AG08396 (cell line): Measurements from ENCODE around the gene SYN1.

ENCODE experiments used
- DNase-seq: peaks from one replicate; pipeline ENCODE4 v3.0.0; 2012; ENCODE audit warnings: low spot score, mixed read lengths

SYN1 gene

DNA sequence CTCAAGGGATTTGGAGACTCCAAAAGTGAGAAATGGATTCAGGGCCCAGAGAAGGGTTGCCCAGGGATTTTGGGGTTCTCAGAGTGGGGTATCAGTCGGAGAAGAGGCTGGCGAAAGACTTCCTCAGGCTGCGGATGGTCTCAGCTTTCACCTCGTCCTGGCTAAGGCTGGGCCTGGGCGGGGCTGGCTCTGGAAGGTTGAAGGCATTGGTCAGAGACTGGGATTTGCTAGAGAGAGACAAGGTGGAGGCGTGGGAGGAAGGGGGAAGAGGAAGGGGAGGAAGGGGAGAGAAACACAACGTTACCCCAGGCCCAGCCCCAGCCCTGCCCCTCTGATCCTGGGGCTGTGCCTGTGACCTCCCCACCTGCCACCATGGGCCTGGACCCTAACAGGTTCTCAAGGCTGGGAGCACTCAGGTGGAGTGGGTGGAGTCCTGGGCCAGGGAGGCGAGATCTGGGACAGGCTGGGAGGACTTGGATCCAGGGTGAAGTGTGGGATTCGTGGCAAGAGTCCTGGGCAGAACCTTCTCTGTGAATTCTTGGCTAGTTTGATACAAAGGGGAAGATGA, 46.8 kb downstream of the SYN1 start:
- no peak for DNase-seq

DNA sequence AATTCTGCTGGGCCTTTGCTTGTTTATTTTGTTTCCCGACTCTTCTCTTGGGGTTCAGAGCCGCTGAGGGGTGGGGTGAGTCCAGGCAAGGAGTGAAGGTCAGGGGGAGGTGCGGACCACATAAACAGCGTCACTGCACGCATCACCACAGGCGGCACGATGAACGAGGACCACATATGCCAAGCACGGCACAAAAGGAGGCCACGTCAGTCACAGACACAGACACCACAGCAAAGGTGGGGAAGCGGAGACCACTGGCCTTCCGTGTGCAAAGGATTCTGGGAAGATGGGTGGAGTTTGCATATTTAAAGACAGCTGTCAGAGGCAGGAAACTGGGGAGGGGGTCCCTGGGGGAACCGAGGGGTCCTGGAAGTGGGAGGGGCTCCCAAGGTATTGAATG, 47.8 kb downstream of the SYN1 start:
- DNase-seq: no peak

DNA sequence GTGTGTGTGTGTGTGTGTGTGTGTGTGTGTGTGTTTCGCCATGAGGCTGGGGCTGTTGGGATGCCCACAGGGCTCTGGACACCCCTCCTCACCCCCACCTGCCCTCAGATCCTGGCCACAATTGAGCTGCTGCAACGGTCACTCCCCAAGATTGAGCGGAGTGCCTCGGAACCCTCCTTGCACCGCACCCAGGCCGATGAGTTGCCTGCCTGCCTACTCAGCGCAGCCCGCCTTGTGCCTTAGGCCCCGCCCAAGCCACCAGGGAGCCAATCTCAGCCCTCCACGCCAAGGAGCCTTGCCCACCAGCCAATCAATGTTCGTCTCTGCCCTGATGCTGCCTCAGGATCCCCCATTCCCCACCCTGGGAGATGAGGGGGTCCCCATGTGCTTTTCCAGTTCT, 48.4 kb downstream of the SYN1 start:
- no peak for DNase-seq

DNA sequence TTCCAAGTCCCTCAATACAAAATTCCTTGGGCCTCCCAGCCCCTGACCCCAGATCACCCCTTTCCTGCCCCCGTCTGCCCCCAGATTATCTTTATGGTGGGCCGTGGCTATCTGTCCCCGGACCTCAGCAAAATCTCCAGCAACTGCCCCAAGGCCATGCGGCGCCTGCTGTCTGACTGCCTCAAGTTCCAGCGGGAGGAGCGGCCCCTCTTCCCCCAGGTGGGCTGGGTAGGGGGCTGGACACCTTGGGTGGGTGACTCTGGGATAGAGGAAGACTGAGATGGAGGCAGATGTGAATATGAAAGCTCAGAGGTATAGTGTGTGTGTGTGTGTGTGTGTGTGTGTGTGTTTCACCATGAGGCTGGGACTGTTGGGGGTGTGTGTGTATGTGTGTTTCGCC, 48.9 kb downstream of the SYN1 start:
- DNase-seq: no peak

DNA sequence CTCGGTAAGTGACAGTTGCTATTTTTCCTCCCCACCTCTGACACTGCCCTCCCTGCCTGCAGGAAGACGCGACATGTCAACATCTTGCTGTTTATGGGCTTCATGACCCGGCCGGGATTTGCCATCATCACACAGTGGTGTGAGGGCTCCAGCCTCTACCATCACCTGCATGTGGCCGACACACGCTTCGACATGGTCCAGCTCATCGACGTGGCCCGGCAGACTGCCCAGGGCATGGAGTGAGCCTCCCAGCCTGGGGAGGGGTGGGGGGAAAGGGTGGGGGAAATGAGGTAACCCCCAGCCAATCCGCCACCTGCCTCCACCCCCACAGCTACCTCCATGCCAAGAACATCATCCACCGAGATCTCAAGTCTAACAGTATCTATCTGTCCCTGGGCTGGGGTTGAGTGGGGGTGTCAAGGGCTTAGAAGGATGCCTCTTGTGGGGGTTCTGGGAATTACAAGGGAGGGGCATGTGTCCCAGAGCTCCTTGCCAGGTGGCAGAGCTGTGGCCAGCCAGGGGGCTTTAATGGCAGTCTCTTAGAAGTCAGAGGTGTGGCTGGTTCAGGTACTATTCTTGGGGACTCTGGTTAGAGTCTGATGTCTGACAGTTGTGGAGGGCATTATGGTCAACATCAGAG, 50.9 kb downstream of the SYN1 start:
- DNase-seq: peak; percentile 12

DNA sequence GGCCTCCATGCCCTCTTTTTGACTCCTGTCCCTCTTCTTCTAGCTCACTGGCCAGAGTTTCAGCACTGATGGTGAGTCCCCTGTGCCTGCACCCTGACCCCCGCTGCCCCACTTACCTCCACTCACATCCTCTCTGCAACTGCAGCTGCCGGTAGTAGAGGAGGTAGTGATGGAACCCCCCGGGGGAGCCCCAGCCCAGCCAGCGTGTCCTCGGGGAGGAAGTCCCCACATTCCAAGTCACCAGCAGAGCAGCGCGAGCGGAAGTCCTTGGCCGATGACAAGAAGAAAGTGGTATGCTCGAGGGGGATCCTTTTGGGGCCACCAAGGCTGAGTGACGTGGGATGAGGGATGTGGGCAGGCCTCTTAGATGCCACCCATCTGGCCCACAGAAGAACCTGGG, 52.8 kb downstream of the SYN1 start:
- DNase-seq: no peak

DNA sequence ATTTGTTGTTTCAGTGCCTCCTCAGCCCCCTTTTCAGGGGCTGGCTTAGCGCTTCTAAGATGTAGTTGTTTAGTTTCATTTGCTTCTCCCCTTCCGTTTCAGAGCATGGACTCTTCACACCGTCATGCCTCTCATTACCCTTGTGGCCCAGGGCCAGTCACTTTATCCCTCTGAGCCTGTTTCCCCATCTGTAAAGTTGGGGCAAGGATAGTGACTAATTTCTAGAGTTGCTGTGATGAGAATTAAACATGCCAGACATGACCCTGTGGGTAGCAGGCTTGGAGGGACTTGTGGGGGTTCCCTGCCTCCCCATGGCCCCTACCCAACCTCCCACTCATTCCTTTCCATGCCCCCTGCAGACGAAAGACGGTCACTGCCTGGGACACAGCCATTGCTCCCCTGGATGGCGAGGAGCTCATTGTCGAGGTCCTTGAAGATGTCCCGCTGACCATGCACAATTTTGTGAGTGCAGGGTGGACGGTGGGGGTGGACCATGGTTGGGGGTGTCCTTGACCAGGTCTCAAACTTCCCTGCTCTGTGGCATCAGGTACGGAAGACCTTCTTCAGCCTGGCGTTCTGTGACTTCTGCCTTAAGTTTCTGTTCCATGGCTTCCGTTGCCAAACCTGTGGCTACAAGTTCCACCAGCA, 55.1 kb downstream of the SYN1 start:
- DNase-seq: no peak

DNA sequence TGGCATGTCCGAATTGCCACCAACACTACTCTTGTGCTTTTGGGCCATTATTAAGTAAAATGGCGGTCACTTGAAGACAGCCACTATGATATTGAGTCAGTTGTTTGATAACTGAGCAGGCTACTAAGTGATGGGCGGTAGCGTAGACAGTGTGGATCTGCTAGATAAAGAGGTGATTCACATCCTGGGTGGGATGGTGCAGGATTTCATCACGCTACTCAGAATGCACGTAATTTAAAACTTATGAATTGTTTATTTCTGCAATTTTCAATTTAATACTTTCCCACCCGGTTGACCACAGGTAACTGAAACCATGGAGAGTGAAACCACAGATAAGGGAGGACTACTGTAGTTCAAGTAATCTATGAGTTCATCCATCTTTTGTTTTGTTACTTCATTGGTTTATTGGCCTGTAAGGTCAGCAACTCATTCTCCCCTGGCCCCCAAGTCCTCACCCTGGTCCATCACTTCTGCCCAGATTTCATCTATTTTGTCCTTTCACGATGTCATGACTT, 55.8 kb downstream of the SYN1 start:
- no peak for DNase-seq

DNA sequence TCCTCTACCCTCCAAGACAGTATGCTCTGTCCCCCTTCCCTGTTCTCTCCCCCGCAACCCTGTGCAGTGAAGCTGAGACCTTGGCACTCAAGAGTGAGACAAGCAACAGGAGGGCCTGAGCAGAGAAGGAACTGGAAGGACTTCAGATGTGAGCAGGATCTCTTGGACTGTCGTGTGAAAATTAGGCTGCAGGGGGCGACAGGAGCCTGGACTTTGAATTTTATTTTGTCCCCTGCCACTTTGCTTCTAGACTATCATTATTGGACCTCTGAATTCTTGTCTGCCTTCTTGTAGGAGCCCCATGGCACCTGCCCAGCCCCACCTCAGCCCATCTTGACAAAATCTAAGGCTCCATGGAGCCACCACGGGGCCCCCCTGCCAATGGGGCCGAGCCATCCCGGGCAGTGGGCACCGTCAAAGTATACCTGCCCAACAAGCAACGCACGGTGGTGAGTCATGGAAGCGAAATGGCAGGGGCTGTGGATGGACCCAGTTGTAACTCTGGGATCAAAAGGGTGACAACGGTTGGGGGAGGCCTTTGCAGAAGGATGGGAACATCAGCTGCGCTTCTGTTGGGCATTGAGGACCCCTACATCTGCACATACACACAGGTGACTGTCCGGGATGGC, 56.9 kb downstream of the SYN1 start:
- peak; percentile 25 for DNase-seq

DNA sequence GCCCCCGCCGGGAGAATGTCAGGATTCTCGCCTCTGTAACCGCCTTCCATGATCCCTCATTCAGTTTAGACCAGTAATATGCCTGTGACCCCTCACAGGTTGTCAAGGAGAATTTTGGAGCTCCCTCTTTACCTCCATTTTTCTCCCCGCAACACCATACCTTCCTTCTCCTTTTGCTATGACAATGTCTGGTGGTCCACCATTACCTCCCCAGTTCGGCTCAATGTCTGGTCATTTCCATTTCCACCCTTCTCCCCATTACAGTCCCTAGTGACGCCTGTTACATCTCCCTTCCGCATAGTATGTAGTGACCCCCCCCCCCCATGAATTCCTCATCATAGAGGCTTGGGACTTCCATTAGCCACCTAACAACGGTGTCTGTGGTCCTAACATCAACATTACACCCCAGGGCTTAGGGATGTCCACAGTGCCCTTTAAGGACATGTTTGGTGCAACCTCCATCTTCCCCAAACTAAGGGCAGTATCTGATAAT, 58.0 kb downstream of the SYN1 start:
- DNase-seq: peak; percentile 8

DNA sequence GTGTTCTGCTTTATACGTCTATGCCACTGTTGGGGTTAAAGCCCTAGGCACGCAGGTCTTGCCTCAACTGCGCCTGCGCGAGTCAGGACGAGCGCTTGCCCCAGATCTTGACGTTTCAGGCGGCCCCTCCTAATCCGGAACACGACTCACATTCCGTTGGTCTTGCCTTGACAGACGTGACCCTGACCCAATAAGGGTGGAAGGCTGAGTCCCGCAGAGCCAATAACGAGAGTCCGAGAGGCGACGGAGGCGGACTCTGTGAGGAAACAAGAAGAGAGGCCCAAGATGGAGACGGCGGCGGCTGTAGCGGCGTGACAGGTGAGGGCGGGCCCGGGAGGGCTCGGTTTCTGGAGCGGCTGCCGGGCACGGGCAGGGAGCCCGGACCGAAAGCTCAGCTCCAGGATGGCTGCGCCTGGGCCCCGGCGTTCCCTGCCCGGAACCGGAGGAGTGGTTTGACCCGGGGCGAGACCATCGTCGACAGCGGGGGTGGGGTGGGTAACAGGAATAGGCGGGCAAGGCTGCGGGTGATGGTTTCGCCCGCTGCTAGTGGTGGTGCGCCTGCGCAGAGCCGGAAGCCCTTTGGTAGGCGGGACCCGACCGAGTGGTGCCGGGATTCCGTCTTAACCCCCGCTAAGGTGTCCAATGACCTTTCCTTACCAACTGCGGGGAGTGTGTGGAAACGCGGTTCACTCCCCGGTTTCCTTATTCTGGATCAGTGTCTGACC, 58.6 kb downstream of the SYN1 start, which contains the start of gene ARAF:
Gene ARAF (plus strand): TSS at position 272 of the 725 bp plus-strand sequence. CDS start 1,763 bp downstream, outside the sequence.
- peak; percentile 92 for DNase-seq

DNA sequence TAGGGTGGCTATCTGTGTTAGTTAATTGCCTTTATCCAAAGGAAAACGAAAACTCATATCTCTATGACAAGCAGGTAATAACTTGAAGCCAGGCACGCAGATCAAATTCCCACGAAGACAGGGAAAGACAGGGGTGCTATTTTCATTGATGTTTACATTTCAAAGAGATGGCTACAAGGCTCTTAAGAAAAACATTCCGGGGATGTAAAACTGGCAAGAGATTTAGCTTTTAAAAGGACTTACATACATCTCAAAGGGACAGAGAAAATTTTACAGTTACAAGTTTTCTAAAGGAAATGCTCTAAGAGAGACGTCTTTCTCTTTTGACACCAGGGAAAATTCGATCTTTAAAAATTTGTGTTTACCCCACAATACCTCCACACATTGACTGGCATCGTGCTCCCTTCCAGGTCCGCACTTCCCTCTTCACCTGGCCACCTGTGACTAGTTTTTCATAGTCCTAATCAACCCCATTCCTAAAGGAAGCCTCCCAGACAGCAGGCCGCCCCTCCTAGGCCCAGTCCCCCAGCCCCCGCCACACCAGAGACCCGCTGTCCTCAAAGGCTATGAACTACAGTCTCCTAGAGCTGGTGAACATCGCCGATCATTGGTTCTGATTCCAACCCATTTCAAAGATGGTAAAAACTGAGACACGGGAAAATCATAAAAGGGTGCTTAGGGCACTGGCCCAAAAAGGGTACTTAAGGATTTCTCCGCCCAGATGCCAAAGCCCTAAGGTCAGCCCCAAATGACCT, 59.3 kb downstream of the SYN1 start:
- no peak for DNase-seq

DNA sequence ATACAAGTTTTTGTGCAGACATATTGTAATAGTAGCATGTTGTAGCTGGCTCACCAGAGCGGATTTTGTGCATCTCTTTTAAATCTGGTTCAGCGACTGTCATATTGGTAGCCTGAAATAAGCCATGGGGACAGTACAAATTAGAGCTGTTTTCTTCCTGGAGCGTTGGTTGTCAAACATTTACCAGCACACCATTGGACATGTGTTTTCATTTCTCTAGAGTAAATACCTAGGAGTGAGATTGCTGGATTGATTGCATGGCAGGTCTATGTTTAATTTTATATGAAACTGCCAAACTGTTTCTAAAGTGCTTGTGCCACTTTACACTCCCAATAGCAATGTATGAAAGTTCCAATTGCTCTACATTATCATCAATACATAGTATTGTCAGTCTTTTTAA, 61.2 kb downstream of the SYN1 start:
- no peak for DNase-seq

DNA sequence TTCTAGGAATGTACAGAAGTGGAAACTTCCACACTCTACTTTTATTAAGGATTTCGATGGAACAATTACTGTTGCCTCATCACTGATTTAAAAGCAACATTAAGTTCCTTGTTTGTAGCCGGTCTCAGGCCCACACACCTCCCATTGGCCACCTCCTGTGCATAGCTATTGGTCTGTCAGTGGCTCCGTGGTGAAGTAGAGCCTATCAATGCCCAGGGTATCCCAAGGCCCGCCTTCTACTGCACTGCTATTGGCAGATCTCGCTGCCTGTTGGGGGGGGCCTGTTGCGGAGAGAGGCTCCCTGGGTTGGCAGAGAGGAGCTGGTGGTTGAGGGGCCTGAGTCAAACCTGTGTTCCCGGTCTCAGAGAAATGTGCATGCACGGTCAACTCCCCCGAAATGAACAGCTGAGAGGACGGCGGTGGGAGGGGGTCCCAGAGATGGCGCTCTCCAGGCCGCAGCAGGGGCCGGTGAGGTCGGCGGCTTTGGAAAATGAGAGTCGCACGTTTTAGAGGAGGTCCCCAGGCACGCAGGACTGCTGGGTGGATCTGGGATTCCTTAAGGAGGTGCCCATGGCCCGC, 63.5 kb downstream of the SYN1 start:
- peak; percentile 83 for DNase-seq

DNA sequence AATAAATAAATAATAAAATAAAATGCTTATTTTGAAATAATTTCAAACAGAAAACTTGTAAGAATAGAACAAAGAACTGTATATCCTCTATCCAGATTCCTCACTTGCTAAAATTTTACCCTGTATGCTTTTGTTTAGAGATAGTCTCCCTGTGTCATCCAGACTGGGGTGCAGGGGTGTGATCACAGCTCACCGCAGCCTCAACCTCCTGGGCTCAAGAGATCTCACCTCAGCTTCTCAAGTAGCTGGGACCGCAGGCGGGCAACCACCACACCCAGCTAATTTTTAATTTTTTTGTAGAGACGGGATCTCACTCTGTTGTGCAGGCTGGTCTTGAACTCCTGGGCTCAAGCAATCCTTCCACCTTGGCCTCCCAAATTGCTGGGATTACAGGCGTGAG, 76.2 kb downstream of the SYN1 start:
- no peak for DNase-seq

DNA sequence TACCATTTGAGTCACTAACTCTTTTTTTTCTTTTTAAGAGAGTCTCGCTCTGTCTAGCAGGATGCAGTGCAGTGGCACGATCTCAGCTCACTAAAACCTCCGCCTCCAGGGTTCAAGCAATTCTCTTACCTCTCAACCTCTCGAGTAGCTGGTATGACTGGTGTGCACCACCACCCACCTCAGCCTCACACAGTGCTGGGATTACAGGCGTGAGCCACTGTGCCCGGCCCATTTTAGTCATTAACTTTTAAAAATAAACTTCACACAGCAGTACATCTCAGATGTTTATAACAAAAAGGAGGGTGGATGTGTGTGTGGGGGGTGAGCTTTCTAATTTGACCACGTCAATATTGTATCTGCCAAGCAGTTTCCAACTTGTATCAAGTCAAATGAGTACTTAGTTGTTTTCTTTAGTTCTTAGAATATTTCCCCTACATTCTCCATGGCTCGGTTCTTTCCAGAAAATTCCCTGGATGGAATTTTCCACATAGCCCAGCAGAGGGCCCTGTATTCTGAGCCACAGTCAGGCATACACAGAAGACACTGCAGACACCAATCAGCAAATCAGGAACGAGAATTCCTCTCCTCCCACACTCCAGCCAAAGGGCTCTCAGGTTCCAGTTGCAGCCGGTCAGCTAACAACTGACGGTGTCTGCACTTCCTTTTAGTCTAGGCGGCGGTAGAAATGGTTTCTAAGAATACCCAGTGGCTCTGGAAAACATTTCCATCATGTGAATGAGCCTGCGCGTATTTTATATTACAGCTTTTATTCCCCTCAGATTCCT, 78.7 kb downstream of the SYN1 start:
- peak; percentile 89 for DNase-seq

DNA sequence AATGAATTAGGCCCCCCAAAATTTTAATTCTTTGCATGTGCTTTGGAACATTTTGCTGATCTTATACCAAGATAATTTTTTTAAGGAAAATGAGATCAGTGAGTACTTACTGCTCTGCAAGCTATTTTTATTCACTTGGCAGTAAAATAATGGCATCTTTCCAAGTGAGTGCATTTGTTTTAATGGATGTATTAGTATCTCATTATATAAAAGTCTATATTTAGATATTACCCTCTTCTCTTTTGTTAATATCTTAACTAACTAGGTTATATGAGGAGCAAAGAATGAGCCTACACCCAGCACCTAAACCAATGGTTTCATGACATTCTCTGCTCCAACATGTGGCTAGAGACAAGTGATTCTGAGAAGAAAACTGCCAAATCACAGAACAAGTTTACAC, 79.8 kb downstream of the SYN1 start:
- no peak for DNase-seq

DNA sequence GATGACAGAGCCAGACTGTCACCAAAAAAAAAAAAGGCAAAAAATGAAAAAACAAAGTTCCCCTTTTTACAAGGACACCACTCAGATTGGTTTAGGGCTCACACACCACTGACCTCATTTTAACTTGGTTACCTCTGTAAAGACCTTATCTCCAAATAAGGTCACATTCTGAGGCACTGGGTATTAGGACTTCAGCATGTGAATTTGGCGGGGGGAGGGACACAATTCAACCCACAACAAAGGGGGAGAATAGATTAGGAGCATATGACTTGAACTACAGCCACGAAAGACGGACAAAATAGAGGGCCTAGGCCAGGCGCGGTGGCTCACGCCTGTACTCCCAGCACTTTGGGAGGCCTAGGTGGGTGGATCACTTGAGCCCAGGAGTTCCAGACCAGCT, 89.6 kb downstream of the SYN1 start:
- no peak for DNase-seq

DNA sequence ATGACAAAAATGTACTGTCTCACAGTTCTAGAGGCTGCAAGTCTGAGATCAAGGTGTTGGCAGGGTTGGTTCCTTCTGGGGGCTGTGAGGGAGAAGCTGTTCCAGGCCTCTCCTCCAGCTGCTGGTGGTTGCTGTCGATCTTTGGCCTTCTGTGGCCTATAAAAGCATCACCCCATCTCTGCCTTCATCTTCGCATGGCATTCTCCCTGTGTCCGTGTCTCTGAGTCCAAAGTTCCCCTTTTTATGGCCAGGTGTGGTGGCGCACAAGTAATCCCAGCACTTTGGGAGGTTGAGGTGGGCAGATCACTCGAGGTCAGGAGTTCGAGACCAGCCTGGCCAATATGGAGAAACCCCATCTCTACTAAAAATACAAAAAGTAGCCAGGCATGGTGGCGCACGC, 90.1 kb downstream of the SYN1 start:
- no peak for DNase-seq

DNA sequence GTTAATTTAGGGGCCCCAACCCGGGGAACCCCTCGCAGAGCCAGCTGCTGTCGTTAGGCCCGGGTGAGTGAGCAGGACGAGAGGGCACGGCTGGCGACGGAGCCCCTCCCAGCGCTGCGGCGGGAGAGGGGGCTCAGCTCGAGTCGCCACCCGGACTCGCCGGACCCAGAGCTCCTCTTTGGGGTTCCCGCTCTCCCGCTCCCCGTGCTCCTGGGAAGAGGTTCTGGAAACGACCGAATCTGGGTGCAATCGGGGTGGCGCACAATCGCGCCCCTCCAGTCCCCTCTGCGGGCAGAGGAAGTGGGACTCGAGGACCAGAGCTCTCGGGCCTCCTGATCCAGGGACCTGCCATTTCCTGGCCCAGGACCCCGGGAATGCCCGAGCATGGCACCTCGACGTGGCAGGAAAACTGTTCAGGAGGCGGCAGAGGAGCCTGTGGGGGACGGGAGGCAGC, 95.9 kb downstream of the SYN1 start:
- no peak for DNase-seq
